H1 (cell line): Measurements from ENCODE around the gene TIGIT. TPM values are rescaled to one million over a fixed set of nuclear protein-coding genes. Genes with fewer than 3 reads are reported as not detected.

ENCODE experiments used
- CTCF ChIA-PET: fragments of 300-600 bp; sonication (Branson Sonifier 250); formaldehyde crosslinking; loops from one replicate; lab custom pipeline; 2021; ENCODE audit not compliant: partially characterized antibody; lab: Charles Lee
- POLR2A ChIA-PET: fragments of 300-600 bp; sonication (Branson Sonifier 250); formaldehyde crosslinking; loops from one replicate; lab custom pipeline; 2021; ENCODE audit warnings: inconsistent platforms; ENCODE audit not compliant: partially characterized antibody; lab: Charles Lee
- DNase-seq, 2 experiments: peaks; one replicate each; pipeline versions ENCODE4 v3.0.0 to v3.0.0-alpha.2; 2010 to 2022; ENCODE audit warnings: low spot score in 2 of 2, low read depth in 1 of 2, mixed read lengths in 1 of 2
- FAIRE-seq: peaks from 2 replicates; lab custom pipeline; 2011; peaks lifted over from hg19 to GRCh38; lab: Jason Lieb, UNC
- H2AFZ ChIP-seq: 2 replicates; pipeline ENCODE4 v1.8.1; 2012; ENCODE audit warnings: low read length, inconsistent platforms
- H2AK5ac ChIP-seq: 2 replicates; pipeline ENCODE4 v1.6.1; 2013; ENCODE audit warnings: low read depth, low read length
- H2BK120ac ChIP-seq: replicated peaks from 2 replicates; pipeline ENCODE3; 2013; ENCODE audit warnings: low read depth, low read length, inconsistent platforms
- H2BK12ac ChIP-seq: 2 replicates; pipeline ENCODE4 v1.6.1; 2013; ENCODE audit warnings: low read depth, low read length
- H2BK15ac ChIP-seq: 2 replicates; pipeline ENCODE4 v1.6.1; 2013; ENCODE audit warnings: low read length
- H2BK20ac ChIP-seq: 2 replicates; pipeline ENCODE4 v1.6.1; 2013; ENCODE audit warnings: low read length
- H2BK5ac ChIP-seq: 2 replicates; pipeline ENCODE4 v1.6.1; 2013; ENCODE audit warnings: low read depth, low read length
- H3K14ac ChIP-seq: 2 replicates; pipeline ENCODE4 v1.6.1; 2013; ENCODE audit warnings: inconsistent platforms; ENCODE audit not compliant: insufficient read length
- H3K18ac ChIP-seq: 2 replicates; pipeline ENCODE4 v1.6.1; 2013; ENCODE audit warnings: low read length; ENCODE audit errors: extremely low read depth
- H3K23ac ChIP-seq: 2 replicates; pipeline ENCODE4 v1.6.1; 2013; ENCODE audit warnings: inconsistent platforms; ENCODE audit not compliant: insufficient read length
- H3K23me2 ChIP-seq: 2 replicates; pipeline ENCODE4 v1.6.1; 2013; ENCODE audit warnings: low read depth, low read length
- H3K27ac ChIP-seq: 2 replicates; pipeline ENCODE4 v1.6.1; 2011; ENCODE audit warnings: low read depth, low read length, inconsistent platforms
- H3K27me3 ChIP-seq, 4 experiments: replicated peaks in 1 of 4; 1 replicate in 1 of 4; 2 replicates in 3 of 4; pipeline versions ENCODE4 v1.6.1 to v1.8.1; 2011 to 2013; ENCODE audit warnings: low read length in 3 of 4, mild to moderate bottlenecking in 3 of 4, inconsistent platforms in 2 of 4, mixed read lengths in 2 of 4, moderate library complexity in 1 of 4; ENCODE audit not compliant: control insufficient read depth in 3 of 4, insufficient read depth in 3 of 4; ENCODE audit errors: extremely low read depth in 1 of 4
- H3K36me3 ChIP-seq, 4 experiments: 2 replicates each; pipeline versions ENCODE4 v1.6.1 to v1.8.1; 2011 to 2013; ENCODE audit warnings: mild to moderate bottlenecking in 4 of 4, low read length in 3 of 4, moderate library complexity in 2 of 4, control low read depth in 1 of 4, inconsistent platforms in 1 of 4; ENCODE audit not compliant: insufficient read depth in 4 of 4, control insufficient read depth in 2 of 4
- H3K4ac ChIP-seq: replicated peaks from 2 replicates; pipeline ENCODE3; 2013; ENCODE audit warnings: low read length, low read depth, mixed read lengths, inconsistent platforms; ENCODE audit not compliant: insufficient read length
- H3K4me1 ChIP-seq, 4 experiments: replicated peaks in 1 of 4; 1 replicate in 1 of 4; 2 replicates in 3 of 4; pipeline versions ENCODE4 v1.6.1 to v1.8.1; 2011 to 2013; ENCODE audit warnings: low read length in 3 of 4, inconsistent platforms in 2 of 4, mixed read lengths in 1 of 4; ENCODE audit not compliant: insufficient read depth in 4 of 4, control insufficient read depth in 3 of 4
- H3K4me2 ChIP-seq, 2 experiments: 2 replicates each; pipeline versions ENCODE4 v1.6.1 to v1.8.1; 2011 to 2013; ENCODE audit warnings: low read depth in 2 of 2, low read length in 2 of 2, control low read depth in 1 of 2, inconsistent platforms in 1 of 2, mild to moderate bottlenecking in 1 of 2; ENCODE audit not compliant: insufficient read depth in 1 of 2
- H3K4me3 ChIP-seq, 4 experiments: fragments of 200-600, 300-600 bp in 1 of 4; sonication (generic), shearing (Covaris generic), sonication (Bioruptor Twin) in 1 of 4; 2 replicates each; pipeline versions ENCODE4 v1.5.1 to v1.8.1; 2011 to 2016; ENCODE audit warnings: low read length in 4 of 4, low read depth in 3 of 4, control low read depth in 2 of 4, inconsistent platforms in 2 of 4, mild to moderate bottlenecking in 2 of 4, mixed read lengths in 1 of 4, moderate library complexity in 1 of 4; ENCODE audit not compliant: insufficient read depth in 2 of 4; ENCODE audit errors: extremely low read depth in 1 of 4
- H3K56ac ChIP-seq: replicated peaks from 2 replicates; pipeline ENCODE3; 2013; ENCODE audit warnings: low read depth, mild to moderate bottlenecking, mixed read lengths, low read length, inconsistent platforms; ENCODE audit not compliant: insufficient read length
- H3K79me1 ChIP-seq: 2 replicates; pipeline ENCODE4 v1.6.1; 2013; ENCODE audit warnings: low read depth, low read length, control low read depth
- H3K79me2 ChIP-seq, 2 experiments: 2 replicates each; pipeline versions ENCODE4 v1.6.1 to v1.8.1; 2012 to 2013; ENCODE audit warnings: low read length in 2 of 2, mild to moderate bottlenecking in 2 of 2, inconsistent platforms in 1 of 2; ENCODE audit not compliant: insufficient read depth in 2 of 2, control insufficient read depth in 1 of 2
- H3K9ac ChIP-seq, 4 experiments: replicated peaks in 1 of 4; 1 replicate in 1 of 4; 2 replicates in 3 of 4; pipeline versions ENCODE4 v1.6.1 to v1.8.1; 2011 to 2013; ENCODE audit warnings: low read depth in 3 of 4, low read length in 3 of 4, control low read depth in 2 of 4, mild to moderate bottlenecking in 2 of 4, moderate library complexity in 2 of 4, inconsistent platforms in 1 of 4; ENCODE audit errors: extremely low read depth in 1 of 4
- H3K9me3 ChIP-seq, 2 experiments: 2 replicates each; pipeline versions ENCODE4 v1.6.1 to v1.8.1; 2012 to 2013; ENCODE audit warnings: mild to moderate bottlenecking in 2 of 2, moderate library complexity in 2 of 2, control low read depth in 1 of 2, inconsistent platforms in 1 of 2, low read depth in 1 of 2, low read length in 1 of 2, mixed read lengths in 1 of 2; ENCODE audit not compliant: insufficient read depth in 2 of 2
- H4K20me1 ChIP-seq, 2 experiments: replicated peaks in 1 of 2; 2 replicates each; pipeline versions ENCODE3 to v1.8.1; 2011 to 2013; ENCODE audit warnings: inconsistent platforms in 2 of 2, low read length in 2 of 2, mild to moderate bottlenecking in 1 of 2; ENCODE audit not compliant: insufficient read depth in 2 of 2, control insufficient read depth in 1 of 2
- H4K5ac ChIP-seq: 2 replicates; pipeline ENCODE4 v1.6.1; 2013; ENCODE audit warnings: low read length, low read depth, mixed read lengths, inconsistent platforms; ENCODE audit not compliant: insufficient read length
- H4K8ac ChIP-seq: 2 replicates; pipeline ENCODE4 v1.8.0; 2013; ENCODE audit warnings: mild to moderate bottlenecking, moderate library complexity, low read length, inconsistent platforms; ENCODE audit not compliant: insufficient read depth; ENCODE audit errors: extremely low read depth
- H4K91ac ChIP-seq: replicated peaks from 2 replicates; pipeline ENCODE3; 2013; ENCODE audit warnings: low read length, mixed read lengths, inconsistent platforms; ENCODE audit not compliant: insufficient read length
- CTBP2 ChIP-seq: IDR thresholded peaks from 2 replicates; pipeline ENCODE4 v1.7.0; 2011; ENCODE audit warnings: borderline replicate concordance, mild to moderate bottlenecking, moderate library complexity, mixed read lengths, low read length; ENCODE audit not compliant: insufficient read depth, insufficient read length
- JUN ChIP-seq: IDR thresholded peaks from 2 replicates; pipeline ENCODE4 v1.6.1; 2011; ENCODE audit warnings: low read depth, mild to moderate bottlenecking, improper control_type of control experiment, low read length
- KDM1A ChIP-seq: fragments of 200-600, 300-600 bp; sonication (generic); IDR thresholded peaks from 2 replicates; pipeline ENCODE4 v1.7.1; 2016; ENCODE audit warnings: mild to moderate bottlenecking, low read length, borderline replicate concordance
- RXRA ChIP-seq: IDR thresholded peaks from 2 replicates; pipeline ENCODE4 v1.6.1; 2011; ENCODE audit warnings: low read depth, mild to moderate bottlenecking, low read length, moderate library complexity; ENCODE audit not compliant: insufficient read depth
- USF2 ChIP-seq: IDR thresholded peaks from 2 replicates; pipeline ENCODE4 v1.6.1; 2011; ENCODE audit warnings: low read length, improper control_type of control experiment
- WGBS, 2 experiments: shearing (Covaris generic) in 1 of 2; methylation state at CpG; one replicate each; pipeline versions ENCODE4 v1.1.6 to v1.1.7; 2013 to 2015; ENCODE audit warnings: low lambda C conversion rate in 2 of 2, mixed read lengths in 2 of 2, inconsistent platforms in 1 of 2, low coverage in 1 of 2, missing lambda C conversion rate in 1 of 2; ENCODE audit not compliant: insufficient replicate concordance in 2 of 2, insufficient coverage in 1 of 2, insufficient read length in 1 of 2; ENCODE audit errors: extremely low coverage in 1 of 2, missing lambda C conversion rate in 1 of 2; 5-methylcytosine and 5-hydroxymethylcytosine counted together
- polyA plus RNA-seq, 7 experiments: library from polyadenylated mRNA; depleted of rRNA in 3 of 7; stranded (reverse) in 5 of 7; unstranded in 2 of 7; fragments of >200 nt in 5 of 7; fragments of 200-250 nt in 2 of 7; gene quantifications; 1 replicate in 5 of 7; 2 replicates in 1 of 7; 4 replicates in 1 of 7; pipeline versions ENCODE4 v1.2.1 to v1.2.3, GENCODE V29; 2011 to 2013; ENCODE audit warnings: missing spikeins in 2 of 7, mixed read lengths in 2 of 7
- total RNA-seq: library from RNA; stranded (reverse); fragmentation: NEBNext Ultra II Directional; extraction: Animal tissue kit (Norgen Biotek cat#: 25700); gene quantifications from 2 replicates; pipeline ENCODE4 v1.2.1, GENCODE V29; 2021

TIGIT gene
- total and polyA plus RNA-seq, 2 of the 8 experiments (the other 6 are each of a cell fraction or from before 2014, with no cell fraction given), result 0.02 TPM; not detected in 1

GRCh38 chr3:114350690-114351089, 56.9 kb downstream of the TIGIT start:
- no peaks in the 10 kb centered on the region for H3K36me3 ChIP-seq
- FAIRE-seq (no peak), DNase-seq (no peak)
- H3K9ac ChIP-seq, result no peak overlapping the region
- H2BK12ac ChIP-seq, result no peak overlapping the region; the same call in 1 of the 2 replicates
- WGBS, 2 experiments, result 96% methylated on average over 24 of the region's 24 CpGs; no CpG with 5 or more reads in 1 of the 2 experiments
- no peaks in the 10 kb centered on the region; the same call in 1 of the 2 replicates for H3K79me1 ChIP-seq
- peak overlapping the region; percentile 82; the same call in 1 of the 2 replicates for H2BK15ac ChIP-seq
- H2AK5ac ChIP-seq, result no peak overlapping the region
- no peaks in the 10 kb centered on the region; a peak in 1 of 4 replicates for H3K9me3 ChIP-seq
- H2AFZ ChIP-seq, result no peak overlapping the region
- H3K27me3 ChIP-seq, result no peaks in the 10 kb centered on the region
- no peak overlapping the region for H3K18ac ChIP-seq
- H3K4me3 ChIP-seq, result no peak overlapping the region
- H3K27ac ChIP-seq, result no peak overlapping the region
- TF ChIP-seq CTBP2 (no peak), KDM1A (no peak), JUN (no peak), RXRA (no peak), USF2 (no peak)
- H3K4me1 ChIP-seq, result peaks cover 0 to 7% (median 3%) of the 10 kb centered on the region in 4 experiments; a peak in 6 of 7 replicates
- H3K23ac ChIP-seq, result no peak overlapping the region
- no peak overlapping the region for H3K4me2 ChIP-seq
- CTCF ChIA-PET, result interaction anchor here (1.1 to 3.3 kb wide), 3 partner anchors 14 to 1485 kb away, joined by 3 to 12 read pairs (median 9); no protein-coding TSS in a partner anchor
- H2BK120ac ChIP-seq, result no peak overlapping the region
- no peak overlapping the region for H2BK5ac ChIP-seq
- no peak overlapping the region for H3K56ac ChIP-seq
- H4K5ac ChIP-seq, result no peak overlapping the region
- no peaks in the 10 kb centered on the region for H4K20me1 ChIP-seq
- POLR2A ChIA-PET, result no interaction called here
- H4K91ac ChIP-seq, result peak overlapping the region; percentile 77
- H2BK20ac ChIP-seq, result no peak overlapping the region
- no peak overlapping the region for H3K14ac ChIP-seq
- no peak overlapping the region for H4K8ac ChIP-seq
- no peak overlapping the region for H3K4ac ChIP-seq
- H3K79me2 ChIP-seq, result no peaks in the 10 kb centered on the region
- no peaks in the 10 kb centered on the region for H3K23me2 ChIP-seq
